Endothelial cell of umbilical vein (primary cell): Measurements from ENCODE around the gene AGBL4. TPM values are rescaled to one million over a fixed set of nuclear protein-coding genes. Genes with fewer than 3 reads are reported as not detected.

Source experiments
- BruUV-seq: library from RNA; stranded (reverse); fragments of 400-500 nt; replicated peaks from 2 replicates; lab custom pipeline; 2021; lab: Mats Ljungman, UMichigan
- CTCF ChIA-PET: fragments of 300-600, 350-600 bp; sonication (Branson Sonifier 250); formaldehyde crosslinking; loops from one replicate; lab custom pipeline; 2021; ENCODE audit warnings: antibody characterized with exemption, inconsistent platforms; lab: Charles Lee
- POLR2A ChIA-PET: fragments of 300-600, 350-600 bp; sonication (Branson Sonifier 250); formaldehyde crosslinking; loops from one replicate; lab custom pipeline; 2021; ENCODE audit warnings: antibody characterized with exemption, inconsistent platforms; lab: Charles Lee
- DNase-seq: peaks from one replicate; pipeline ENCODE4 v3.0.0-alpha.2; 2011; ENCODE audit warnings: low read depth, low spot score
- FAIRE-seq: peaks from 2 replicates; lab custom pipeline; 2011; peaks lifted over from hg19 to GRCh38; lab: Jason Lieb, UNC
- H2AFZ ChIP-seq: 2 replicates; pipeline ENCODE4 v1.6.0; 2012; ENCODE audit warnings: low read depth, low read length, control low read depth, inconsistent platforms
- H3K27ac ChIP-seq: 2 replicates; pipeline ENCODE4 v1.5.1; 2011; ENCODE audit warnings: low read depth, mild to moderate bottlenecking, control low read depth, low read length, moderate library complexity; ENCODE audit not compliant: insufficient read depth
- H3K27me3 ChIP-seq, 2 experiments: 2 replicates each; pipeline versions ENCODE4 v1.6.0 to v1.6.1; 2011; ENCODE audit warnings: low read length in 2 of 2, mixed read lengths in 1 of 2; ENCODE audit not compliant: control insufficient read depth in 2 of 2, insufficient read depth in 2 of 2
- H3K36me3 ChIP-seq, 2 experiments: 2 replicates in 1 of 2; 3 replicates in 1 of 2; pipeline ENCODE4 v1.5.1; 2011; ENCODE audit warnings: low read length in 2 of 2, mild to moderate bottlenecking in 1 of 2, moderate library complexity in 1 of 2; ENCODE audit not compliant: control insufficient read depth in 2 of 2, insufficient read depth in 2 of 2; ENCODE audit errors: extremely low read depth in 1 of 2
- H3K4me1 ChIP-seq: 3 replicates; pipeline ENCODE4 v1.5.1; 2011; ENCODE audit warnings: mild to moderate bottlenecking, low read length; ENCODE audit not compliant: control insufficient read depth, insufficient read depth; ENCODE audit errors: extremely low read depth
- H3K4me2 ChIP-seq: 2 replicates; pipeline ENCODE4 v1.6.1; 2011; ENCODE audit warnings: low read length, control low read depth, mixed read lengths; ENCODE audit not compliant: insufficient read depth
- H3K4me3 ChIP-seq, 3 experiments: fragments of 200-600 bp in 1 of 3; sonication (generic), shearing (Covaris generic) in 1 of 3; replicated peaks in 1 of 3; 2 replicates each; pipeline ENCODE4 v1.5.1; 2011 to 2016; ENCODE audit warnings: control low read depth in 3 of 3, low read length in 3 of 3, mild to moderate bottlenecking in 2 of 3, inconsistent platforms in 1 of 3, low read depth in 1 of 3, moderate library complexity in 1 of 3; ENCODE audit not compliant: insufficient read depth in 1 of 3
- H3K79me2 ChIP-seq: 2 replicates; pipeline ENCODE4 v1.6.0; 2012; ENCODE audit warnings: low read length, inconsistent platforms; ENCODE audit not compliant: control insufficient read depth, insufficient read depth
- H3K9ac ChIP-seq: replicated peaks from 2 replicates; pipeline ENCODE3; 2011; ENCODE audit warnings: low read length, control low read depth; ENCODE audit not compliant: insufficient read depth; ENCODE audit errors: extremely low read depth
- H3K9me1 ChIP-seq: replicated peaks from 3 replicates; pipeline ENCODE4 v1.6.0; 2011; ENCODE audit warnings: mild to moderate bottlenecking, low read length; ENCODE audit not compliant: control insufficient read depth, insufficient read depth; ENCODE audit errors: extremely low read depth
- H3K9me3 ChIP-seq: replicated peaks from 2 replicates; pipeline ENCODE4 v1.5.1; 2012; ENCODE audit warnings: low read length, inconsistent platforms; ENCODE audit not compliant: control insufficient read depth, insufficient read depth
- H4K20me1 ChIP-seq: replicated peaks from 2 replicates; pipeline ENCODE3; 2011; ENCODE audit warnings: mild to moderate bottlenecking, low read length; ENCODE audit not compliant: control insufficient read depth, insufficient read depth; ENCODE audit errors: extremely low read depth
- CTCF ChIP-seq, 2 donors: IDR thresholded peaks; 1 replicate in 1 of 2; 2 replicates in 1 of 2; pipeline ENCODE4 v1.5.1; 2011; ENCODE audit warnings: low read length in 2 of 2, mild to moderate bottlenecking in 2 of 2, moderate library complexity in 2 of 2, control low read depth in 1 of 2, inconsistent platforms in 1 of 2, low read depth in 1 of 2; ENCODE audit not compliant: insufficient read depth in 1 of 2; ENCODE audit errors: extremely low read depth in 1 of 2
- EZH2 ChIP-seq: IDR thresholded peaks from 2 replicates; pipeline ENCODE4 v1.6.1; 2012; ENCODE audit warnings: borderline replicate concordance, low read depth, mild to moderate bottlenecking, moderate library complexity, low read length, inconsistent platforms; ENCODE audit not compliant: severe bottlenecking
- FOS ChIP-seq: IDR thresholded peaks from 2 replicates; pipeline ENCODE4 v1.6.1; 2011; ENCODE audit warnings: mild to moderate bottlenecking, low read length, moderate library complexity, borderline replicate concordance; ENCODE audit not compliant: insufficient read depth
- GATA2 ChIP-seq: IDR thresholded peaks from 2 replicates; pipeline ENCODE4 v1.7.0; 2011; ENCODE audit warnings: low read depth, mild to moderate bottlenecking, moderate library complexity, mixed read lengths, low read length; ENCODE audit not compliant: insufficient read length, insufficient read depth
- JUN ChIP-seq: IDR thresholded peaks from 2 replicates; pipeline ENCODE4 v1.6.1; 2011; ENCODE audit warnings: borderline replicate concordance, low read depth; ENCODE audit not compliant: insufficient read length, insufficient read depth
- MAX ChIP-seq: IDR thresholded peaks from 2 replicates; pipeline ENCODE4 v1.6.1; 2011; ENCODE audit not compliant: insufficient read depth, insufficient read length
- MYC ChIP-seq: IDR thresholded peaks from one replicate; pipeline ENCODE4 v1.6.1; 2011; ENCODE audit warnings: mild to moderate bottlenecking, low read depth, low read length
- POLR2A ChIP-seq: IDR thresholded peaks from 2 replicates; pipeline ENCODE4 v1.6.1; 2012; ENCODE audit warnings: low read depth, mild to moderate bottlenecking, control low read depth, low read length
- POLR2AphosphoS5 ChIP-seq: IDR thresholded peaks from 2 replicates; pipeline ENCODE4 v1.6.1; 2012; ENCODE audit warnings: low read depth, mild to moderate bottlenecking, control low read depth, low read length, moderate library complexity; ENCODE audit not compliant: insufficient read depth
- dilution Hi-C: fragments of 300-500 bp; cut with MboI; formaldehyde crosslinking; loops from one replicate; pipeline ENCODE4 v1.15.0; 2019; ENCODE audit warnings: low sequenced_read_pairs; ENCODE audit not compliant: extremely low pct_ligation_motif_present
- intact Hi-C: fragments of 100-400 bp; cut with micrococcal nuclease; formaldehyde crosslinking; loops from one replicate; pipeline ENCODE4 v1.10.0; 2022
- polyA plus RNA-seq, 4 experiments: library from polyadenylated mRNA; depleted of rRNA in 3 of 4; stranded (reverse) in 3 of 4; unstranded in 1 of 4; fragments of >200 nt; gene quantifications; 2 replicates each; pipeline versions ENCODE4 v1.2.1 to v1.2.3, GENCODE V29; 2011 to 2012; ENCODE audit warnings: missing spikeins in 1 of 4
- total RNA-seq: library from RNA; stranded (reverse); gene quantifications from 2 replicates; pipeline ENCODE4 v1.2.3, GENCODE V29; 2021

Gene AGBL4
- total and polyA plus RNA-seq, 2 donors (not counting 3 experiments of a cell fraction or from before 2014, with no cell fraction given), result not detected

- Histone ChIP-seq H3K4me3 (no peak overlapping the region), H3K9ac (no peak overlapping the region), H3K36me3 (no peaks in the 10 kb centered on the region), H3K9me1 (no peaks in the 10 kb centered on the region), H3K4me1 (no peaks in the 10 kb centered on the region), H3K27ac (no peak overlapping the region), H4K20me1 (no peaks in the 10 kb centered on the region), H3K27me3 (no peaks in the 10 kb centered on the region), H3K9me3 (no peaks in the 10 kb centered on the region), H3K79me2 (no peaks in the 10 kb centered on the region), H2AFZ (no peak overlapping the region), H3K4me2 (no peak overlapping the region)
- no peak for DNase-seq
- FAIRE-seq, result no peak
- intact Hi-C loops (no loop called here), dilution Hi-C loops (no loop called here)
- ChIA-PET CTCF (no interaction called here), POLR2A (no interaction called here)
- TF ChIP-seq EZH2 (no peak), CTCF (IDR thresholded peaks at IDR 0.05; ENCODE audit: extremely low read depth in 1 of 2, insufficient read depth in 1 of 2, low read depth in 1 of 2, low read length in 2 of 2) (no peak), JUN (no peak), POLR2AphosphoS5 (no peak), GATA2 (no peak), MYC (no peak), MAX (no peak), FOS (no peak), POLR2A (no peak)
- BruUV-seq, result no TSS peak
These were observed 1203.3 kb downstream of the AGBL4 start for GRCh38 chr1:48820491-48820890.
